HT1080 (cell line): ENCODE results near the gene INAFM1. TPM values are rescaled to one million over a fixed set of nuclear protein-coding genes. Genes with fewer than 3 reads are reported as not detected.

Experiments used
- DNase-seq: peaks from one replicate; pipeline ENCODE4 v3.0.0-alpha.2; 2015; ENCODE audit warnings: low read depth
- small RNA-seq: library from RNA; depleted of rRNA; stranded (forward); fragments of <200 nt; gene quantifications from one replicate; pipeline ENCODE3, GENCODE V24; 2014
- total RNA-seq: library from RNA; depleted of rRNA; stranded (reverse); fragments of >200 nt; shearing (Covaris generic); gene quantifications from 2 replicates; pipeline ENCODE4 v1.2.3, GENCODE V29; 2014; rRNA removed

Gene INAFM1
- total RNA-seq, 1 experiment from 2014 or later: 4.0 TPM

- DNase-seq: no peak
Measured at GRCh38 chr19:47309608-47310007, 34.9 kb downstream of the INAFM1 start, which contains the start of gene C5AR1. C5AR1 (plus strand) TSS chr19:47309861; CDS start chr19:47309896, 35 bp downstream.

DNA sequence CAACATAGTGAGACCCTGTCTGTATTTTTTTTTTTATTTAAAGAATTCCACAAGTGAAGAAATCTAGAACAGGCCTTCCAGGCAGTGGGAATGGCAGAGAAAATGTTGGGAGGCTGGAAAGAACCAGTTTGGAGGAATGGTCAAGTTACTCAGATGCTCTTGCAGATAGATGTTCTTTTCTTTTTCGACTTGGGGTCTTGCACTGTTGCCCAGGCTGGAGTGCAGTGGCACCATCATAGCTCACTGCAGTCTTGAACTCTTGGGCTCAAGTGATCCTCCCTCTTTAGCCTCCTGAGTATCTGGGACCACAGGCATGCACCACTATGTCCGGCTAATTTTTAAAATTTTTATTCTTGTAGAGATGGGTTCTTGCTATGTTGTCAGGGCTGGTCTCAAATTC is 35.6 kb downstream of the INAFM1 start:
- no peak for DNase-seq

DNA sequence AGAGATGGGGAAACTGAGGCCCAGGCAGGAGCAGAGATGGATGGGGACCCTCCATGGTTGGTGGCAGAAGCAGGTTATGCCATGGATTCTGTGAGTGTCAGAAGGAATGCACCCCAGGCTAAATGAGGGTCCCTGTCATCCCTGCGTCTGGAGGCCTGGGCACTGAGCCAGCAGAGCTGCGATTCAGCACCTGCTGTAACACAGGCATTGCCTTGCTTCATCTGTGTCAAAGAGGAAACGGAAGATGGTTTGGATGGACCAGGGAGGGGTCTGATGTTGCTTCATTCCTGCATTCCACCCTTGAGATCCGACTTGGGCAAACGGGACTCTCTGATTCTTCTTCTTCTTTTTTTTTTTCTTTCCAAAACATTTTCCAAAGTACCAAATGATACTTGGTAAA is 36.1 kb downstream of the INAFM1 start:
- DNase-seq: no peak

GRCh38 chr19:47312366-47313006 is 37.8 kb downstream of the INAFM1 start:
- DNase-seq: no peak

- DNase-seq: no peak
Measured at GRCh38 chr19:47313754-47314295, 39.1 kb downstream of the INAFM1 start.

GRCh38 chr19:47315125-47315821 is 40.6 kb downstream of the INAFM1 start:
- DNase-seq: peak; percentile 96

DNA sequence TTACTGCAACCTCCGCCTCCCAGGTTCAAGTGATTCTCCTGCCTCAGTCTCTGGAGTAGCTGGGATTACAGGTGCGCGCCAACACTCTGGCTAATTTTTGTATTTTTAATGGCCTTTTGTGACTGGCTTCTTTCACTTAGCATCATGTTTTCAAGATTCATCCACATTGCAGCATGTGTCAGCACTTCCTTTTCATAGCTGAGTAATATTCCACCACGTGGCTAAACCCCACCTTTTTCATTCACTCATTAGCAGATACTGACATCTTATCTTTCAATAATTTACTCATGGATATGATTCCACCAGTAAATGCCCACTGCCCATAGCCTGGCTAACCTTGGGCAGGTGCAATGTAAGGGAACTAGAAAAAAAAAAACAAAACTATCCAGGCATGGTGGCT is 41.8 kb downstream of the INAFM1 start:
- no peak for DNase-seq

- DNase-seq: no peak
Measured at GRCh38 chr19:47319923-47320871, 45.5 kb downstream of the INAFM1 start.

DNA sequence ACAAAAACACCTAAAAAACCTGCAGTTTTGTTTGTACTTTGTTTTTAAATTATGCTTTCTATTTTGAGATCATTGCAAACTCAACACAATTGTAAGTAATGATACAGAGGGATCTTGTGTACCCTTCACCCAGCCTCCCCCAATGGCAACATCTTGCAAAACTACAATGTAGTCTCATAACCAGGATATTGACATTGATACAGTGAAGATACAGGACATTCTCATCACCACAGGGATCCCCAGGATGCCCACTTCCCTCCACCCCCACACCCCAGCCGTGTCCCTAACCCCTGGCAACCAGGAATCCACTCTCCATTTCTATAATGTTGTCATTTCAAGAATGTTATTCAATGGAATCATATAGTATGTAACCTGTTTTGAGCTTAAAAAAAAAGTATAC is 46.9 kb downstream of the INAFM1 start:
- no peak for DNase-seq

GRCh38 chr19:47322058-47322457 is 47.4 kb downstream of the INAFM1 start:
- no peak for DNase-seq

DNA sequence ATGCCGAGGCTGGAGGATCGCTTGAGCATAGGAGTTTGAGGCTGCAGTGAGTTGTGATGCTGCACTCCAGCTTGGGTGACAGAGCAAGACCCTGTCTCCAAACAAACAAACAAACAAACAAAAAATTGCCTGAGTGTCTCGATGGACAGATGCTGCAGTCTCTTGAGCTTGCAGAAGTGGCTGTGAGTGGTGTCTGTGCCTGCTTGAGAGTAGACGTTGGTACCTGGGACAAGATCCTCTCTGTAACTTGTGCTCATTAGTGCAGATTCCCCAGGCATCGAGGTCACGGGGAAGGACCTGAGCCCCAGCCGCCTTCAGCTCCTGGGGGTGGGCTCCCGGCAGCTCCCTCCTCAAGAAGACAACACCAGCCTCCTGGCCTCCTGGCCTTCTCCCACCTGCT is 48.7 kb downstream of the INAFM1 start:
- DNase-seq: no peak

DNA sequence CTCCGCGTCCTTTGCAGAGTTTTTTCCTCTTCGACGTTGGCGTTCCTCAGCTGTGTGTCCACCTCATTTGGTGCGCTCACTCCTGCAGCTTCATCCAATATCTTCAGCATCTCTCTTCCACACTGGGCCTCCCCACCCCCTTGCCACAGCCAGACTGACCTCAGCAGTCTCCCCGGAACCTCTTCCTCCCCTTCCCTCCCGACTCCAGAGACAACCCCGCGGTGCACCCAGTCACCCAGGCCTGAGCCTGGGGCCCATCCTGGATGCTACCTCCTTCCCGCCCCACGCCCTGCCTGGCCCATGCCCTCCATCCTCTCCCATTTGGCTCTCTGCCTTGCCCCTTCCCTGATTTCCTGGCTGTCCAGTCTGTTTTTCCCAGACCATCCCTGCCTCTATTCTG is 49.2 kb downstream of the INAFM1 start:
- DNase-seq: no peak

DNA sequence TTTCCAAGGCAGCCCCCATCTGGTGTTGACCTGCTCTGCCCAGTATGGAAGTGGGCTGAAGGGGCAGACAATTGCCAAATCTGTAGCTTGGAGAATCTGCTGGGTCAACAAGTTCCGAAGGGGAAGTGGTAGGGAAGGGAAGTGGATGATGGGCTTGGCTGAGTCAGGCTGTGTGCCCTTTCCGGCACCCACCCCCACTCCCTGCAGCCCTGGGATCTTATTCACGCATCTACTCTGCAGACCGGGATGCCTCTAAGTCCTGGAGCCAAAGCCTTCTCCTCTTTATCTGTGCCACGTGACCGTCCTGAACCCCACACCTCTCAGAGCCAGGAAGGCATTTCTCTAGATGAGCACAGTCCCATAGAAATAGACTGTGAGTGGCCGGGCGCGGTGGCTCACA is 49.8 kb downstream of the INAFM1 start:
- DNase-seq: peak; percentile 81

Small RNA genes within 50 kb of the gene (small RNA-seq; reads per million reads assigned to genes)
- not detected for gene MIR3190

Other genes with a start within 250 kb of the INAFM1 start
- 62.1 and 69.4 TPM in 2 replicates for gene TMEM160, start 226.3 kb upstream of the INAFM1 start, total RNA-seq
- 17.6 and 17.8 TPM in 2 replicates for gene ZC3H4, start 161.1 kb upstream of the INAFM1 start, total RNA-seq
- 181 and 200 TPM in 2 replicates for gene SAE1, start 144.1 kb upstream of the INAFM1 start, total RNA-seq
- 36.6 and 43.9 TPM in 2 replicates for gene BBC3, start 43.7 kb upstream of the INAFM1 start, total RNA-seq
- 3.6 and 3.8 TPM in 2 replicates for gene CCDC9, start 18.4 kb upstream of the INAFM1 start, total RNA-seq
- 0.03 TPM in 1 of 2 replicates, not detected in the other for gene C5AR1, start 35.0 kb downstream of the INAFM1 start, total RNA-seq
- gene C5AR2, start 57.3 kb downstream of the INAFM1 start, total RNA-seq: 0.30 TPM in 1 of 2 replicates, not detected in the other
- 25.9 and 26.8 TPM in 2 replicates for gene DHX34, start 74.4 kb downstream of the INAFM1 start, total RNA-seq
- 3.2 and 6.3 TPM in 2 replicates for gene MEIS3, start 144.6 kb downstream of the INAFM1 start, total RNA-seq
- gene SLC8A2, start 197.0 kb downstream of the INAFM1 start, total RNA-seq: not detected in 2 replicates
- 8.3 and 20.9 TPM in 2 replicates for gene KPTN, start 209.3 kb downstream of the INAFM1 start, total RNA-seq
- 74.4 and 89.0 TPM in 2 replicates for gene NAPA, start 240.2 kb downstream of the INAFM1 start, total RNA-seq